HEK293 (cell line): ENCODE measurements around the gene KLHDC4.

Experiments
- CTCF ChIA-PET: fragments of 350-600 bp; formaldehyde crosslinking; extraction: SDS; loops from one replicate; lab custom pipeline; 2021; ENCODE audit warnings: antibody characterized with exemption; lab: Yijun Ruan, JAX
- POLR2A ChIA-PET: fragments of 300-600 bp; formaldehyde crosslinking; extraction: SDS; loops from one replicate; lab custom pipeline; 2020; ENCODE audit warnings: antibody characterized with exemption, inconsistent platforms; lab: Yijun Ruan, JAX
- H3K27ac ChIP-seq: fragments of 200-500 bp; sonication (Bioruptor generic); 2 replicates; pipeline ENCODE4 v1.5.1; 2014; ENCODE audit warnings: low read depth, low read length, control low read depth, inconsistent platforms; ENCODE audit errors: extremely low read depth
- H3K36me3 ChIP-seq, 2 experiments: fragments of 200-500 bp in 1 of 2; sonication (Bioruptor generic) in 1 of 2; 1 replicate in 1 of 2; 2 replicates in 1 of 2; pipeline ENCODE4 v1.5.1; 2014 to 2017; ENCODE audit warnings: inconsistent platforms in 2 of 2, low read length in 2 of 2; ENCODE audit not compliant: control insufficient read depth in 2 of 2, insufficient read depth in 1 of 2
- H3K4me1 ChIP-seq: fragments of 200-500 bp; sonication (Bioruptor generic); 2 replicates; pipeline ENCODE4 v1.5.1; 2014; ENCODE audit warnings: mild to moderate bottlenecking, low read length, inconsistent platforms; ENCODE audit not compliant: control insufficient read depth, insufficient read depth
- H3K4me3 ChIP-seq: 2 replicates; pipeline ENCODE4 v1.5.1; 2011; ENCODE audit warnings: low read depth, mild to moderate bottlenecking, control low read depth, low read length, moderate library complexity
- H3K9me3 ChIP-seq: fragments of 200-500 bp; sonication (Bioruptor generic); 2 replicates; pipeline ENCODE4 v1.5.1; 2014; ENCODE audit warnings: low read depth, low read length, inconsistent platforms; ENCODE audit not compliant: control insufficient read depth, insufficient read depth
- BCL6B ChIP-seq: fragments of 450-650 bp; formaldehyde crosslinking; IDR thresholded peaks from 2 replicates; pipeline ENCODE4 v1.5.1; 2017; ENCODE audit warnings: missing biosample characterization, missing genetic modification characterization
- GLIS1 ChIP-seq: fragments of 450-650 bp; formaldehyde crosslinking; IDR thresholded peaks from 2 replicates; pipeline ENCODE4 v1.5.1; 2016; ENCODE audit warnings: missing biosample characterization, missing genetic modification characterization
- HIC1 ChIP-seq: fragments of 450-650 bp; formaldehyde crosslinking; IDR thresholded peaks from 2 replicates; pipeline ENCODE4 v1.5.1; 2016; ENCODE audit warnings: missing biosample characterization, missing genetic modification characterization
- HOXD13 ChIP-seq: sonication (generic); formaldehyde crosslinking; IDR thresholded peaks from 2 replicates; pipeline ENCODE4 v1.8.0; 2022; ENCODE audit warnings: missing genetic modification reagents, borderline replicate concordance
- MYNN ChIP-seq: fragments of 450-650 bp; formaldehyde crosslinking; IDR thresholded peaks from 2 replicates; pipeline ENCODE4 v1.5.1; 2016; ENCODE audit warnings: missing biosample characterization, missing genetic modification characterization, borderline replicate concordance
- ZBTB21 ChIP-seq: fragments of 450-650 bp; formaldehyde crosslinking; IDR thresholded peaks from 2 replicates; pipeline ENCODE4 v1.5.1; 2017; ENCODE audit warnings: missing biosample characterization, missing genetic modification characterization
- ZBTB44 ChIP-seq: fragments of 450-650 bp; IDR thresholded peaks from 2 replicates; pipeline ENCODE4 v1.5.1; 2018; ENCODE audit warnings: missing biosample characterization, mild to moderate bottlenecking, missing genetic modification characterization
- ZBTB49 ChIP-seq: fragments of 450-650 bp; formaldehyde crosslinking; IDR thresholded peaks from 2 replicates; pipeline ENCODE4 v1.5.1; 2016; ENCODE audit warnings: missing biosample characterization, missing genetic modification characterization, low read depth
- ZBTB8A ChIP-seq: fragments of 450-650 bp; formaldehyde crosslinking; IDR thresholded peaks from 2 replicates; pipeline ENCODE4 v1.5.1; 2016; ENCODE audit warnings: missing biosample characterization, missing genetic modification characterization
- ZNF169 ChIP-seq: fragments of 450-650 bp; formaldehyde crosslinking; IDR thresholded peaks from 2 replicates; pipeline ENCODE4 v1.5.1; 2016; ENCODE audit warnings: missing biosample characterization, missing genetic modification characterization
- ZNF302 ChIP-seq: fragments of 450-650 bp; formaldehyde crosslinking; IDR thresholded peaks from 2 replicates; pipeline ENCODE4 v1.5.1; 2016; ENCODE audit warnings: missing biosample characterization, missing genetic modification characterization, low read depth
- ZNF335 ChIP-seq: fragments of 450-650 bp; formaldehyde crosslinking; conservative IDR thresholded peaks from 2 replicates; pipeline ENCODE4 v1.5.1; 2016; ENCODE audit warnings: missing biosample characterization, missing genetic modification characterization
- ZNF404 ChIP-seq: fragments of 450-650 bp; formaldehyde crosslinking; IDR thresholded peaks from 2 replicates; pipeline ENCODE4 v1.5.1; 2017; ENCODE audit warnings: missing biosample characterization, missing genetic modification characterization
- ZNF548 ChIP-seq: fragments of 450-650 bp; formaldehyde crosslinking; IDR thresholded peaks from 2 replicates; pipeline ENCODE4 v1.5.1; 2016; ENCODE audit warnings: missing biosample characterization, missing genetic modification characterization
- ZNF600 ChIP-seq: fragments of 450-650 bp; formaldehyde crosslinking; IDR thresholded peaks from 2 replicates; pipeline ENCODE4 v1.5.1; 2016; ENCODE audit warnings: missing biosample characterization, missing genetic modification characterization
- ZNF704 ChIP-seq: fragments of 450-650 bp; formaldehyde crosslinking; IDR thresholded peaks from 2 replicates; pipeline ENCODE4 v1.5.1; 2016; ENCODE audit warnings: missing biosample characterization, missing genetic modification characterization
- ZNF768 ChIP-seq: fragments of 450-650 bp; formaldehyde crosslinking; IDR thresholded peaks from 2 replicates; pipeline ENCODE4 v1.5.1; 2018; ENCODE audit warnings: missing biosample characterization, mild to moderate bottlenecking, missing genetic modification characterization

Gene KLHDC4

GRCh38 chr16:87784812-87785211 is 19.0 kb upstream of the KLHDC4 start:
- Histone ChIP-seq H3K27ac (no peak overlapping the region), H3K9me3 (no peaks in the 10 kb centered on the region), H3K36me3 (no peaks in the 10 kb centered on the region), H3K4me1 (no peaks in the 10 kb centered on the region), H3K4me3 (no peak overlapping the region)
- POLR2A ChIA-PET = no interaction called here
- CTCF ChIA-PET = interaction anchor here (0.7 kb wide), 1 partner anchor 115 kb away, joined by 3 read pairs; no protein-coding TSS in a partner anchor
- no peak for TF ChIP-seq MYNN (tag by site-specific recombination)

GRCh38 chr16:87782033-87782432 is 16.2 kb upstream of the KLHDC4 start:
- Histone ChIP-seq H3K36me3 (no peaks in the 10 kb centered on the region), H3K4me1 (no peaks in the 10 kb centered on the region), H3K4me3 (no peak overlapping the region), H3K9me3 (no peaks in the 10 kb centered on the region), H3K27ac (no peak overlapping the region)
- POLR2A ChIA-PET = interaction anchor here (0.9 to 3.7 kb wide), 2 partner anchors 9 to 89 kb away, joined by 3 to 55 read pairs; partner anchors contain the start of gene SLC7A5
- TF ChIP-seq GLIS1 (tag by site-specific recombination) (no peak), ZNF335 (tag by site-specific recombination) (no peak), HIC1 (tag by site-specific recombination) (no peak), BCL6B (tag by site-specific recombination) (no peak), ZBTB21 (tag by site-specific recombination) (no peak), HOXD13 (CRISPR knock-in tag) (no peak), ZBTB49 (tag by site-specific recombination) (no peak), ZNF704 (tag by site-specific recombination) (no peak), ZBTB8A (tag by site-specific recombination) (no peak), ZNF302 (no peak), ZBTB44 (tag by site-specific recombination) (no peak), ZNF169 (tag by site-specific recombination) (no peak), ZNF768 (tag by site-specific recombination) (no peak), ZNF404 (no peak), ZNF548 (tag by site-specific recombination) (no peak), ZNF600 (tag by site-specific recombination) (no peak)
- CTCF ChIA-PET = interaction anchor here (0.7 to 5.2 kb wide), 3 partner anchors 9 to 88 kb away, joined by 5 to 173 read pairs (median 52); partner anchors contain the start of gene SLC7A5
